Measurements from ENCODE around the gene HEPN1.

The HEPN1 gene

DNA sequence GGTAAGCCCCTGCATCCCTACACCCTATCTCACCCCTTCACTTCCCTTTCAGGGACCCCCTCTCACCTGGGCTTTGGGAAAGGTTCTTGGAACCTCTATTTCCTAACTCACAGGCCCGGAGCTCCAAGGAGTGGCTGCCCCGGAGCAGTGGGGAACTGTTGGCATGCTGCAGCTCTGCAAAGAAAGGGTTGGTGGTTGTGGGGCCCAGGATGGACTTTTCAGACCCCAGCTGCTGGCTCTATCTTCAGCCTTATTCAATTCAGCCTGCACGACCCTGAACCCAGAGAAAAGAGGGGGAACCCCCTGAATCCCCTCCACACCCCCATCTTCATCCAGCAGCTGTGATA is 31.4 kb upstream of the HEPN1 start:
- H3K27ac ChIP-seq (ENCODE audit: low read depth, low read length) = no peak overlapping the region
- no peak overlapping the region for H3K4me3 ChIP-seq (ENCODE audit: low read length)
- H3K4me1 ChIP-seq (ENCODE audit: control insufficient read depth, low read length) = peaks cover 5% of the 10 kb centered on the region
- peaks cover 20% of the 10 kb centered on the region for H3K27me3 ChIP-seq (ENCODE audit: control insufficient read depth, low read length)
- H3F3A ChIP-seq (ENCODE audit: control insufficient read depth, insufficient read depth) = no peaks in the 10 kb centered on the region
- TF ChIP-seq, protein P1, sequence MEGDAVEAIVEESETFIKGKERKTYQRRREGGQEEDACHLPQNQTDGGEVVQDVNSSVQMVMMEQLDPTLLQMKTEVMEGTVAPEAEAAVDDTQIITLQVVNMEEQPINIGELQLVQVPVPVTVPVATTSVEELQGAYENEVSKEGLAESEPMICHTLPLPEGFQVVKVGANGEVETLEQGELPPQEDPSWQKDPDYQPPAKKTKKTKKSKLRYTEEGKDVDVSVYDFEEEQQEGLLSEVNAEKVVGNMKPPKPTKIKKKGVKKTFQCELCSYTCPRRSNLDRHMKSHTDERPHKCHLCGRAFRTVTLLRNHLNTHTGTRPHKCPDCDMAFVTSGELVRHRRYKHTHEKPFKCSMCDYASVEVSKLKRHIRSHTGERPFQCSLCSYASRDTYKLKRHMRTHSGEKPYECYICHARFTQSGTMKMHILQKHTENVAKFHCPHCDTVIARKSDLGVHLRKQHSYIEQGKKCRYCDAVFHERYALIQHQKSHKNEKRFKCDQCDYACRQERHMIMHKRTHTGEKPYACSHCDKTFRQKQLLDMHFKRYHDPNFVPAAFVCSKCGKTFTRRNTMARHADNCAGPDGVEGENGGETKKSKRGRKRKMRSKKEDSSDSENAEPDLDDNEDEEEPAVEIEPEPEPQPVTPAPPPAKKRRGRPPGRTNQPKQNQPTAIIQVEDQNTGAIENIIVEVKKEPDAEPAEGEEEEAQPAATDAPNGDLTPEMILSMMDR (IDR thresholded peaks at IDR 0.05; ENCODE audit: low read depth, low read length, poor library complexity, severe bottlenecking) = no peak
- no peak for TF ChIP-seq EZH2phosphoT487 (IDR thresholded peaks at IDR 0.05; ENCODE audit: borderline replicate concordance, low read length)
- no peaks in the 10 kb centered on the region for H3K36me3 ChIP-seq (ENCODE audit: control insufficient read depth, low read length)
- no peaks in the 10 kb centered on the region for H3K9me3 ChIP-seq (ENCODE audit: control insufficient read depth, insufficient read depth, low read length)
- no peaks in the 10 kb centered on the region for H3K9me2 ChIP-seq (replicated peaks; ENCODE audit: control insufficient read depth, low read length)
- no peaks in the 10 kb centered on the region for H4K20me1 ChIP-seq (ENCODE audit: control insufficient read depth, insufficient read depth, low read depth, low read length)
- no peak overlapping the region for H3K4me2 ChIP-seq (ENCODE audit: low read length)
- no peaks in the 10 kb centered on the region for H3K79me2 ChIP-seq (ENCODE audit: control insufficient read depth, low read length)

DNA sequence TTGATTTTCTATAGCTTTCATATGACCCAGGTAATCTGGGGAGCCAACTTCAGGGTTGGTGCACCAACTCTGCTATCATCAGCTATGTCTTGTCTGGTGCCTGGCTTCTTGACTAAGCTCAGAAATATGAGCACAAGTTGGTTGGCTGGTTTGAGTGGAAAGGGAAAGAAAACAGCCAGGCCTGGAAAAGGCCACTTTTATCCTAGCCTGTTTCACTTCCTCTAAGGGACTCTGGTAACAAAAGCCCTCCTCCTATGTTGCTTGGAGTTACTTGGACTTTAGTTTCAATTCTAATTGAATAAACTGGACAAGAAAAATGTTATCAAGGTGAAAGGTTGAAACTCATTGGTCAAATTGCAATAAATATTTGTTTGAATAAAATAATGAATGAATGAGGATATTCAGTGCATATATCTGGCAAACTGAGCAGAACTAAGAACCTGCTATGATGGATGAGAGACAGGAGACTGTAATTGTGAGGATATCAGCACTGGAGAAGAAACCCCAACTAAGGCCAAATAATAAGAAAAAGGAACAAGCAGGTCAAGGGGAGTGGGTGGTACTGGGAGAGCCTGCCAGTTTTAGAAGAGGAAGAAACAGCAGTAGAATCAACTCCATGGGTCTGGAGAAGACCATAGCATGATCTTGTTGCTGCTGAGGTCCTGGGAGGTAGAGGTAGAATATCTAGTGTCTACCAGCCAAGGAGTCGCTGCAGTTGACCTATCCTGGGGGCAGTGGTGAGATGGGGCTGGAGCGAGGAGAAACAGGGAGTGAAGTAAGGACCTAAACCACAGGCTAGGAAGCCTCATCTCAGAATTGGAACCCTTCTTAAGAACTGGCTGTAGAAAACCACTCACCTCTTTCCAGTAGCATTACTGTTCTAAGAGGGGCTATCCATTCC is 29.6 kb upstream of the HEPN1 start:
- H3K79me2 ChIP-seq (ENCODE audit: control insufficient read depth, low read length) = no peaks in the 10 kb centered on the region
- TF ChIP-seq EZH2phosphoT487 (IDR thresholded peaks at IDR 0.05; ENCODE audit: borderline replicate concordance, low read length) = no peak
- TF ChIP-seq, protein P1 (IDR thresholded peaks at IDR 0.05; ENCODE audit: low read depth, low read length, poor library complexity, severe bottlenecking) = no peak
- no peak overlapping the region for H3K4me3 ChIP-seq (ENCODE audit: low read length)
- peaks cover 12% of the 10 kb centered on the region for H3K27me3 ChIP-seq (ENCODE audit: control insufficient read depth, low read length)
- H3K4me2 ChIP-seq (ENCODE audit: low read length) = no peak overlapping the region
- H3F3A ChIP-seq (ENCODE audit: control insufficient read depth, insufficient read depth) = no peaks in the 10 kb centered on the region
- H3K9me3 ChIP-seq (ENCODE audit: control insufficient read depth, insufficient read depth, low read length) = no peaks in the 10 kb centered on the region
- no peaks in the 10 kb centered on the region for H3K4me1 ChIP-seq (ENCODE audit: control insufficient read depth, low read length)
- H3K9me2 ChIP-seq (replicated peaks; ENCODE audit: control insufficient read depth, low read length) = no peaks in the 10 kb centered on the region
- no peaks in the 10 kb centered on the region for H3K36me3 ChIP-seq (ENCODE audit: control insufficient read depth, low read length)
- no peak overlapping the region for H3K27ac ChIP-seq (ENCODE audit: low read depth, low read length)
- H4K20me1 ChIP-seq (ENCODE audit: control insufficient read depth, insufficient read depth, low read depth, low read length) = no peaks in the 10 kb centered on the region

DNA sequence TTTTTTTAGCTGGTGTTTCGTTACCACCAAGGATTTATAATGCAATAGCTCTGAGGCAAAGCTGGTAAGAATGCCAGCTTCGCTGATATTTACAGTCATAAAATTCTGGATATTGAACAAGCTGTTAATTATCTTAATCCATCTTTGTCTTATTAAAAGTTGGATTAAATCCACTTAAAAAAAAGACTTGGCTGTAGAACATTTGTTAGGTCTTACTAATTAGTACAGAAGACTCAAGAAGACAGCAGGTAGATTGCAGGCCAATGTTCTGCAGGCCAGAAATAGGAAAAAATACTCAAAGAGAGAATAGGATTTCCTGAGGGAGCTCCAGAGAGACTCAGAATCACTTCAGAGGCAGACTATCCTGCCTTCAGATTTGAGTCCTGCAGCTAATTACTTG is 28.9 kb upstream of the HEPN1 start:
- H4K20me1 ChIP-seq (ENCODE audit: control insufficient read depth, insufficient read depth, low read depth, low read length) = no peaks in the 10 kb centered on the region
- no peaks in the 10 kb centered on the region for H3K4me1 ChIP-seq (ENCODE audit: control insufficient read depth, low read length)
- H3K79me2 ChIP-seq (ENCODE audit: control insufficient read depth, low read length) = no peaks in the 10 kb centered on the region
- H3K9me3 ChIP-seq (ENCODE audit: control insufficient read depth, insufficient read depth, low read length) = no peaks in the 10 kb centered on the region
- TF ChIP-seq, protein P1 (IDR thresholded peaks at IDR 0.05; ENCODE audit: low read depth, low read length, poor library complexity, severe bottlenecking) = no peak
- no peak for TF ChIP-seq EZH2phosphoT487 (IDR thresholded peaks at IDR 0.05; ENCODE audit: borderline replicate concordance, low read length)
- no peak overlapping the region for H3K4me2 ChIP-seq (ENCODE audit: low read length)
- no peak overlapping the region for H3K27ac ChIP-seq (ENCODE audit: low read depth, low read length)
- H3F3A ChIP-seq (ENCODE audit: control insufficient read depth, insufficient read depth) = no peaks in the 10 kb centered on the region
- H3K9me2 ChIP-seq (replicated peaks; ENCODE audit: control insufficient read depth, low read length) = no peaks in the 10 kb centered on the region
- H3K4me3 ChIP-seq (ENCODE audit: low read length) = no peak overlapping the region
- no peaks in the 10 kb centered on the region for H3K36me3 ChIP-seq (ENCODE audit: control insufficient read depth, low read length)
- H3K27me3 ChIP-seq (ENCODE audit: control insufficient read depth, low read length) = peaks cover 6% of the 10 kb centered on the region; the same call in 1 of the 2 replicates

Measured in DOHH2 (cell line).